CD8-positive, alpha-beta memory T cell (primary cell): ENCODE results near the gene PRR3. TPM values are rescaled to one million over a fixed set of nuclear protein-coding genes. Genes with fewer than 3 reads are reported as not detected.

Experiments used
- CTCF ChIA-PET: fragments of 350-600 bp; sonication (Branson Sonifier 250); formaldehyde crosslinking; loops from one replicate; lab custom pipeline; 2021; ENCODE audit warnings: antibody characterized with exemption; lab: Charles Lee
- POLR2A ChIA-PET: fragments of 350-600 bp; sonication (Branson Sonifier 250); formaldehyde crosslinking; loops from one replicate; lab custom pipeline; 2021; ENCODE audit warnings: antibody characterized with exemption; lab: Charles Lee
- DNase-seq, 5 donors: peaks; one replicate each; pipeline versions ENCODE4 v3.0.0 to v3.0.0-alpha.2; 2020 to 2022; ENCODE audit warnings: mixed read lengths in 1 of 5
- H3K27ac ChIP-seq: one replicate; pipeline ENCODE4 v1.7.0; 2013; ENCODE audit warnings: low read depth, mild to moderate bottlenecking, low read length, moderate library complexity
- H3K27me3 ChIP-seq: 2 replicates; pipeline ENCODE4 v1.7.0; 2013; ENCODE audit warnings: low read length, mild to moderate bottlenecking; ENCODE audit not compliant: insufficient read depth, poor library complexity, severe bottlenecking
- H3K36me3 ChIP-seq: 2 replicates; pipeline ENCODE4 v1.7.0; 2013; ENCODE audit warnings: mild to moderate bottlenecking, low read length, moderate library complexity; ENCODE audit not compliant: insufficient read depth
- H3K4me1 ChIP-seq: 2 replicates; pipeline ENCODE4 v1.7.0; 2013; ENCODE audit warnings: mild to moderate bottlenecking, low read length, moderate library complexity; ENCODE audit not compliant: insufficient read depth
- H3K4me3 ChIP-seq: 2 replicates; pipeline ENCODE4 v1.7.0; 2013; ENCODE audit warnings: mild to moderate bottlenecking, low read length
- H3K9me3 ChIP-seq: 2 replicates; pipeline ENCODE4 v1.7.0; 2013; ENCODE audit warnings: mild to moderate bottlenecking, low read length
- H3K27ac Mint-ChIP-seq, 8 donors: one replicate each; pipeline ENCODE4 v1.8.0; 2020 to 2021; ENCODE audit warnings: mixed read lengths in 8 of 8, mild to moderate bottlenecking in 6 of 8, inconsistent platforms in 3 of 8, moderate library complexity in 3 of 8
- H3K27me3 Mint-ChIP-seq, 2 donors: one replicate each; pipeline ENCODE4 v1.8.0; 2020 to 2021; ENCODE audit warnings: mixed read lengths in 2 of 2, mild to moderate bottlenecking in 1 of 2, moderate library complexity in 1 of 2
- H3K36me3 Mint-ChIP-seq, 3 donors: one replicate each; pipeline ENCODE4 v1.8.0; 2020 to 2021; ENCODE audit warnings: mixed read lengths in 3 of 3, inconsistent platforms in 1 of 3, mild to moderate bottlenecking in 1 of 3
- H3K4me1 Mint-ChIP-seq, 3 donors: one replicate each; pipeline ENCODE4 v1.8.0; 2020 to 2021; ENCODE audit warnings: mixed read lengths in 3 of 3, inconsistent platforms in 1 of 3, mild to moderate bottlenecking in 1 of 3
- H3K4me3 Mint-ChIP-seq, 7 donors: one replicate each; pipeline ENCODE4 v1.8.0; 2020 to 2021; ENCODE audit warnings: mixed read lengths in 7 of 7, mild to moderate bottlenecking in 6 of 7, moderate library complexity in 4 of 7, inconsistent platforms in 2 of 7
- H3K9me3 Mint-ChIP-seq, 5 donors: one replicate each; pipeline ENCODE4 v1.8.0; 2020 to 2022; ENCODE audit warnings: mixed read lengths in 5 of 5, mild to moderate bottlenecking in 3 of 5, moderate library complexity in 2 of 5, inconsistent platforms in 1 of 5
- polyA plus RNA-seq: library from polyadenylated mRNA; unstranded; fragments of 300-500 nt; fragmentation: Illumina TruSeq; gene quantifications from one replicate; pipeline ENCODE4 v1.2.3, GENCODE V29; 2021
- total RNA-seq, 2 experiments: library from RNA; stranded (reverse); gene quantifications; one replicate each; pipeline ENCODE4 v1.2.3, GENCODE V29; 2021

PRR3 gene
- total and polyA plus RNA-seq, 3 experiments from 2014 or later, result 8.9 to 28.9 (median 28.2) TPM

DNA sequence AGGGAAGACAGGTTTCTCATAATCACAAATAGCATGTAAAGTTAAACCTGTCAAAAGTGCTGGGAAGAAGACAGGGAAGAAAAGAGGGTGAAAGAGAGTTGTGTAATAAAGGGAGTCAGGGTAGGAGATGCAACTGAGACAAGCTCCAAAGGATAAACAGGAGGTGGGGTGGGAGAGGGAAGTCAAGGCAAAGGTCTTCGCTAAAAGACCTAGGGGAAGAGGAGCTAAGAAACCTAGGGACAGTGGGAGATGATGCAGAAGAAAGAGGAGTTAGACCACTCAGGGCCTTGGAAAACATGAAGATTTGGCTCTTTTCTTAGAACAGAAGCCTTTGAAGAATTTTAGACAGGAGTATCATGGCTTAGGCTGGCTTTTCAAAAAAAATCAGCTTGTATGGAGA, 7.0 kb downstream of the PRR3 start:
- H3K27ac ChIP-seq, result no peak overlapping the region
- H3K4me1 ChIP-seq, result peaks cover 4% of the 10 kb centered on the region
- no peaks in the 10 kb centered on the region for H3K9me3 ChIP-seq
- ChIA-PET CTCF (interaction anchor here (1.0 to 2.1 kb wide), 3 partner anchors 13 to 34 kb away, joined by 3 to 8 read pairs (median 4); no protein-coding TSS in a partner anchor), POLR2A (no interaction called here)
- H3K4me1 Mint-ChIP-seq, result peaks cover 7 to 26% (median 22%) of the 10 kb centered on the region in 3 donors
- H3K4me3 Mint-ChIP-seq, result peak overlapping the region in 1 of 7 donors; percentile 12
- peaks cover 11% of the 10 kb centered on the region for H3K36me3 ChIP-seq
- no peaks in the 10 kb centered on the region for H3K27me3 Mint-ChIP-seq
- H3K27me3 ChIP-seq, result no peaks in the 10 kb centered on the region
- peaks cover 5 to 25% (median 6%) of the 10 kb centered on the region in 3 donors for H3K36me3 Mint-ChIP-seq
- DNase-seq, result no peak
- no peaks in the 10 kb centered on the region for H3K9me3 Mint-ChIP-seq
- H3K27ac Mint-ChIP-seq, result peak overlapping the region in 5 of 8 donors; percentile 2 to 51 (median 17)
- no peak overlapping the region for H3K4me3 ChIP-seq

DNA sequence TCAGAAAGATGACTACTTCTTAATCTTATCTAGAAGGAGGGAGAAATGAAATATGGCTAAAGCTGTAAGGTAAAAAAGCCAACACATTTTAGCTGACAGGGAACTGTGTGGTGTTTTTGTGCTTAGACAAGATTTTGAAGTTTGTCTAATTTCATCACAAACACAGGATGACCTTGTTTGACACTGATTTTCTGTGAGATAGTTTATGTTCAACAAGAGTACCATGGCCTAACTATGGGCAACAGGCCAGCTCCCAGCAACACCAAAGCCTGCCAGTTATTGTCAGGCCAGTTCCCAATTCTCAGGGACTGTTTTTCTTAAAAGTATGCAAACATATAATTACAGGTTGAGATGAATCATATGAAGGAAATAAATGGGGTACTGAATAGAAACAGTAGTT, 8.7 kb downstream of the PRR3 start:
- Mint-ChIP-seq H3K36me3 (peaks cover 5 to 18% (median 6%) of the 10 kb centered on the region in 3 donors), H3K4me1 (peaks cover 22 to 31% (median 26%) of the 10 kb centered on the region in 3 donors), H3K27ac (peak overlapping the region in 3 of 8 donors; percentile 23 to 70 (median 45)), H3K27me3 (no peaks in the 10 kb centered on the region), H3K9me3 (no peaks in the 10 kb centered on the region), H3K4me3 (peak overlapping the region in 1 of 7 donors; percentile 69)
- peaks cover 14% of the 10 kb centered on the region for H3K4me1 ChIP-seq
- H3K36me3 ChIP-seq, result peaks cover 11% of the 10 kb centered on the region
- ChIA-PET CTCF (interaction anchor here (0.9 to 2.2 kb wide), 4 partner anchors 12 to 30 kb away, joined by 3 to 6 read pairs (median 5); no protein-coding TSS in a partner anchor), POLR2A (interaction anchor here (0.6 to 1.1 kb wide), 2 partner anchors 8 to 115 kb away, joined by 3 to 6 read pairs; partner anchors contain the start of gene PRR3)
- DNase-seq, result no peak
- no peaks in the 10 kb centered on the region for H3K9me3 ChIP-seq
- H3K4me3 ChIP-seq, result no peak overlapping the region
- H3K27me3 ChIP-seq, result no peaks in the 10 kb centered on the region
- H3K27ac ChIP-seq, result no peak overlapping the region

DNA sequence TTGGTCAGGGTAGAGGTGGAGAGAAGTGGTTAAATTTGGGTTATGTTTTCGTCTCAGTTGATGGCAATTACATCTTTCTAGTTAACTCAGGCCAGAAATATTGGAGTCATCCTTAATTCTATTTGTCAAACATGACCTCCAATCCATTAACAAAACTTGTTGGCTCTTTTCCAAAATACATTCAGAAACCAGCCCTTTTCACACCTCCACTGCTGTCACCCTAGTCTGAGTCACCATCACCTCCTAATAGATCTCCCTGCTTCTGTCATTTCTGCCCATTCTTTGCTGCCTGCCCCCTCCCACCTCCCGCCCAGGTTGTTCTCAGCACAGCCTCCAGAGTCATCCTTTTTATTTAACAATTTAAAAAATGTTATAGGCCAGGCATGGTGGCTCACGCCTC, 11.2 kb downstream of the PRR3 start:
- Mint-ChIP-seq H3K4me1 (peaks cover 45 to 48% (median 48%) of the 10 kb centered on the region in 3 donors), H3K27me3 (no peaks in the 10 kb centered on the region), H3K36me3 (peaks cover 0 to 11% (median 0%) of the 10 kb centered on the region in 3 donors), H3K4me3 (peak overlapping the region in 5 of 7 donors; percentile 28 to 80 (median 54)), H3K27ac (peak overlapping the region in 6 of 8 donors; percentile 45 to 85 (median 71)), H3K9me3 (no peaks in the 10 kb centered on the region)
- Histone ChIP-seq H3K4me1 (peaks cover 30% of the 10 kb centered on the region), H3K27me3 (no peaks in the 10 kb centered on the region), H3K9me3 (no peaks in the 10 kb centered on the region), H3K4me3 (no peak overlapping the region), H3K36me3 (peaks cover 2% of the 10 kb centered on the region), H3K27ac (no peak overlapping the region)
- ChIA-PET CTCF (no interaction called here), POLR2A (interaction anchor here (0.7 kb wide), 1 partner anchor 163 kb away, joined by 3 read pairs; no protein-coding TSS in a partner anchor)
- peak in 3 of 5 donors; percentile 40 to 74 (median 41) for DNase-seq

- POLR2A ChIA-PET, result interaction anchor here (0.7 to 2.8 kb wide), 10 partner anchors 8 to 1834 kb away, joined by 3 to 32 read pairs (median 8); partner anchors contain the start of genes GNL1, MRPS18B, PPP1R10 and PRR3
- H3K36me3 Mint-ChIP-seq, result peaks cover 0 to 22% (median 0%) of the 10 kb centered on the region in 3 donors
Observed at GRCh38 chr6:30570263-30570662, 13.2 kb downstream of the PRR3 start.

GRCh38 chr6:30570740-30571074, 13.6 kb downstream of the PRR3 start:
- POLR2A ChIA-PET, result interaction anchor here (0.7 to 2.8 kb wide), 14 partner anchors 9 to 1834 kb away, joined by 3 to 32 read pairs (median 6); partner anchors contain the start of genes GNL1, MRPS18B, PPP1R10 and PRR3
- peaks cover 0 to 25% (median 0%) of the 10 kb centered on the region in 3 donors for H3K36me3 Mint-ChIP-seq
- H3K4me3 ChIP-seq, result peak overlapping the region; percentile 92
- H3K27me3 Mint-ChIP-seq, result no peaks in the 10 kb centered on the region
- H3K4me1 ChIP-seq, result peaks cover 51% of the 10 kb centered on the region
- CTCF ChIA-PET, result interaction anchor here (0.7 to 2.4 kb wide), 12 partner anchors 9 to 160 kb away, joined by 3 to 12 read pairs (median 3); partner anchors contain the start of genes DHX16, MRPS18B and PRR3
- peaks cover 63 to 69% (median 69%) of the 10 kb centered on the region in 3 donors for H3K4me1 Mint-ChIP-seq
- H3K36me3 ChIP-seq, result no peaks in the 10 kb centered on the region
- DNase-seq, result no peak
- no peaks in the 10 kb centered on the region for H3K9me3 ChIP-seq
- H3K27me3 ChIP-seq, result no peaks in the 10 kb centered on the region
- H3K27ac ChIP-seq, result peak overlapping the region; percentile 94
- H3K4me3 Mint-ChIP-seq, result peak overlapping the region; percentile 92 to 100 (median 98)
- H3K27ac Mint-ChIP-seq, result peak overlapping the region; percentile 96 to 100 (median 100)
- H3K9me3 Mint-ChIP-seq, result no peaks in the 10 kb centered on the region

More at GRCh38 chr6:30570263-30570662, 13.2 kb downstream of the PRR3 start:
- peak overlapping the region; percentile 92 for H3K4me3 ChIP-seq
- no peaks in the 10 kb centered on the region for H3K9me3 ChIP-seq
- peaks cover 47% of the 10 kb centered on the region for H3K4me1 ChIP-seq
- H3K27ac ChIP-seq, result peak overlapping the region; percentile 94
- H3K9me3 Mint-ChIP-seq, result no peaks in the 10 kb centered on the region
- peak overlapping the region; percentile 92 to 100 (median 98) for H3K4me3 Mint-ChIP-seq
- no peaks in the 10 kb centered on the region for H3K27me3 Mint-ChIP-seq
- H3K27me3 ChIP-seq, result no peaks in the 10 kb centered on the region
- no peaks in the 10 kb centered on the region for H3K36me3 ChIP-seq
- CTCF ChIA-PET, result interaction anchor here (0.6 to 2.4 kb wide), 8 partner anchors 13 to 152 kb away, joined by 3 to 12 read pairs (median 4); partner anchors contain the start of genes MRPS18B and PRR3
- H3K27ac Mint-ChIP-seq, result peak overlapping the region; percentile 96 to 100 (median 100)
- peaks cover 62 to 67% (median 66%) of the 10 kb centered on the region in 3 donors for H3K4me1 Mint-ChIP-seq
- no peak for DNase-seq

DNA sequence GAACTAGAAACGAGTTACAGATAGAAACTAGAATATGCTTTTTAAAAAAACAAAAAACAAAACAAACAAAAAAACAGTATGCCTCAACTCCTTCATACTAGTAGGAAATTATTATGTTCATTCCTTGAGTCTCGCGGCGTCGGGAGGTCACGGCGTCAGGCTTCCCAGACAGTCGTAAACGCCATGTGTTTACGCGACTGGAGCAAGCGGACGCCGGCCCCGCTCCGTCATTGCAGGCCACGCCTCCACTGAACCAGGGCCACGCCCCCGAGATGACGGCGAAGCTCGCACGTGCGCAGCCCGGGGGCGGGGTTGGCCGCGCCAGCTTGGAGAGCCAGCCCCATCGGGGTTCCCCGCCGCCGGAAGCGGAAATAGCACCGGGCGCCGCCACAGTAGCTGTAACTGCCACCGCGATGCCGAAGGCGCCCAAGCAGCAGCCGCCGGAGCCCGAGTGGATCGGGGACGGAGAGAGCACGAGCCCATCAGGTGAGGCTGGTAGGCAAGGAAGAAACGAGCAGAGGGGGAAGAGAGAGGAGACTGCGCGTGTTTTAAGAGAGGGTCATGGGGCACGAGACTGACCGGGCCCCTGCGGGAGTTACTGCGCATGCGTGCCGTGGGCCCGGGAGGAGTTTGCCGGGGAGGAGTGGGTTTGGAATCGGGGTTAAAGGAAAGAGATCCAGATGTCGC, 14.1 kb downstream of the PRR3 start, which contains the start of gene ABCF1:
Gene ABCF1 (plus strand): TSS at position 368 of the 687 bp plus-strand sequence. CDS start 46 bp downstream, at position 414.
- H3K36me3 Mint-ChIP-seq, result peaks cover 0 to 26% (median 0%) of the 10 kb centered on the region in 3 donors
- Histone ChIP-seq H3K4me1 (peaks cover 53% of the 10 kb centered on the region), H3K4me3 (peak within 1 kb of the TSS; percentile 92), H3K36me3 (no peaks in the 10 kb centered on the region), H3K27me3 (no peaks in the 10 kb centered on the region), H3K9me3 (no peaks in the 10 kb centered on the region), H3K27ac (peak within 1 kb of the TSS; percentile 94)
- DNase-seq, result peak; percentile 99 to 100 (median 99)
- no peaks in the 10 kb centered on the region for H3K9me3 Mint-ChIP-seq
- no peaks in the 10 kb centered on the region for H3K27me3 Mint-ChIP-seq
- POLR2A ChIA-PET, result interaction anchor here (0.6 to 2.8 kb wide), 13 partner anchors 9 to 1833 kb away, joined by 3 to 32 read pairs (median 6); partner anchors contain the start of genes GNL1, MRPS18B, PPP1R10 and PRR3
- peak within 1 kb of the TSS; percentile 92 to 100 (median 98) for H3K4me3 Mint-ChIP-seq
- H3K4me1 Mint-ChIP-seq, result peaks cover 63 to 73% (median 69%) of the 10 kb centered on the region in 3 donors
- peak within 1 kb of the TSS; percentile 96 to 100 (median 100) for H3K27ac Mint-ChIP-seq
- CTCF ChIA-PET, result interaction anchor here (0.7 to 2.4 kb wide), 12 partner anchors 9 to 160 kb away, joined by 3 to 12 read pairs (median 3); partner anchors contain the start of genes DHX16, MRPS18B and PRR3

DNA sequence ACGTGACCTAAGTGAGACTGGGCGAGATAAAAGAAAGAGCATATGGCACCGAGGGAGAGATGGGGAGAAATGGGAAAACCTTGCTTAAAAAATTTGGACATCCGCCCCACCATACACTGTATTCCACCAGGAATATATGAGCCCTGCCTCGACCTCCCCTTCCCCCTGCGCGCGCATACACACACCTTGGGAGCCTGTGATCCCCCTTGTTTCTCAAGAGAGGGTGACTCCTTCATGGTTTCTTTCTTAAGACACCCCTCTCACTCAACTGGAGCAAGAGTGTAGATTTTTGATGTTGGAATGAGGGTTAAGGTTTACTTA, 14.6 kb downstream of the PRR3 start:
- Mint-ChIP-seq H3K9me3 (no peaks in the 10 kb centered on the region), H3K36me3 (peaks cover 0 to 30% (median 3%) of the 10 kb centered on the region in 3 donors), H3K4me1 (peaks cover 66 to 78% (median 73%) of the 10 kb centered on the region in 3 donors), H3K27me3 (no peaks in the 10 kb centered on the region), H3K4me3 (peak overlapping the region; percentile 92 to 100 (median 98)), H3K27ac (peak overlapping the region; percentile 96 to 100 (median 100))
- DNase-seq, result no peak
- CTCF ChIA-PET, result interaction anchor here (0.7 to 2.4 kb wide), 10 partner anchors 14 to 159 kb away, joined by 3 to 12 read pairs (median 3); partner anchors contain the start of genes DHX16, MRPS18B and PRR3
- H3K36me3 ChIP-seq, result peaks cover 3% of the 10 kb centered on the region
- peak overlapping the region; percentile 92 for H3K4me3 ChIP-seq
- H3K27ac ChIP-seq, result peak overlapping the region; percentile 94
- no peaks in the 10 kb centered on the region for H3K27me3 ChIP-seq
- no peaks in the 10 kb centered on the region for H3K9me3 ChIP-seq
- peaks cover 53% of the 10 kb centered on the region for H3K4me1 ChIP-seq
- POLR2A ChIA-PET, result interaction anchor here (0.6 to 2.8 kb wide), 11 partner anchors 10 to 89 kb away, joined by 3 to 32 read pairs (median 8); partner anchors contain the start of genes GNL1, MRPS18B, PPP1R10 and PRR3
